ENCODE measurements around the gene RIPOR2.

- TF ChIP-seq POLR2A (IDR thresholded peaks at IDR 0.05; ENCODE audit: low read depth, low read length) (no peak), POLR2AphosphoS5 (IDR thresholded peaks at IDR 0.05; ENCODE audit: low read depth, low read length) (no peak), TAF1 (IDR thresholded peaks at IDR 0.05; ENCODE audit: low read depth, low read length) (no peak), POU2F2 (IDR thresholded peaks at IDR 0.05; ENCODE audit: low read depth, low read length) (no peak), SPI1 (IDR thresholded peaks at IDR 0.05; ENCODE audit: low read depth, low read length) (no peak), PAX5 (IDR thresholded peaks at IDR 0.05; ENCODE audit: insufficient read depth, low read length, severe bottlenecking) (no peak)
Observed at GRCh38 chr6:24847402-24847801, 88.4 kb downstream of the RIPOR2 start.
